Measurements from ENCODE around the gene XYLT1.

GRCh38 chr16:17271687-17272086, 199.1 kb downstream of the XYLT1 start:
- TF ChIP-seq CTCF (IDR thresholded peaks at IDR 0.05) (no peak), ZFX (IDR thresholded peaks at IDR 0.05; ENCODE audit: borderline replicate concordance) (no peak)
